ENCODE data around the gene RABGAP1L. TPM values are rescaled to one million over a fixed set of nuclear protein-coding genes. Genes with fewer than 3 reads are reported as not detected.

RABGAP1L gene
- total RNA-seq, 2 experiments from 2014 or later = 59.8 to 67.6 TPM

- intact Hi-C loops (cut with DNase I, micrococcal nuclease) = no loop called here
- H3K27me3 ChIP-seq (ENCODE audit: control insufficient read depth in 1 of 2, insufficient read depth in 2 of 2, low read length in 2 of 2) = no peaks in the 10 kb centered on the region
- no peak overlapping the region for H3K27ac ChIP-seq (ENCODE audit: low read depth in 1 of 2, low read length in 2 of 2)
- TF ChIP-seq, protein P1, sequence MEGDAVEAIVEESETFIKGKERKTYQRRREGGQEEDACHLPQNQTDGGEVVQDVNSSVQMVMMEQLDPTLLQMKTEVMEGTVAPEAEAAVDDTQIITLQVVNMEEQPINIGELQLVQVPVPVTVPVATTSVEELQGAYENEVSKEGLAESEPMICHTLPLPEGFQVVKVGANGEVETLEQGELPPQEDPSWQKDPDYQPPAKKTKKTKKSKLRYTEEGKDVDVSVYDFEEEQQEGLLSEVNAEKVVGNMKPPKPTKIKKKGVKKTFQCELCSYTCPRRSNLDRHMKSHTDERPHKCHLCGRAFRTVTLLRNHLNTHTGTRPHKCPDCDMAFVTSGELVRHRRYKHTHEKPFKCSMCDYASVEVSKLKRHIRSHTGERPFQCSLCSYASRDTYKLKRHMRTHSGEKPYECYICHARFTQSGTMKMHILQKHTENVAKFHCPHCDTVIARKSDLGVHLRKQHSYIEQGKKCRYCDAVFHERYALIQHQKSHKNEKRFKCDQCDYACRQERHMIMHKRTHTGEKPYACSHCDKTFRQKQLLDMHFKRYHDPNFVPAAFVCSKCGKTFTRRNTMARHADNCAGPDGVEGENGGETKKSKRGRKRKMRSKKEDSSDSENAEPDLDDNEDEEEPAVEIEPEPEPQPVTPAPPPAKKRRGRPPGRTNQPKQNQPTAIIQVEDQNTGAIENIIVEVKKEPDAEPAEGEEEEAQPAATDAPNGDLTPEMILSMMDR (IDR thresholded peaks at IDR 0.05) = no peak
- ChIA-PET POLR2A (no interaction called here), CTCF (no interaction called here)
- H3K4me1 Mint-ChIP-seq (ENCODE audit: low read depth) = no peaks in the 10 kb centered on the region
- H3K9me3 ChIP-seq (ENCODE audit: control insufficient read depth in 1 of 2, insufficient read depth in 1 of 2, low read length in 2 of 2) = no peaks in the 10 kb centered on the region
- H3K36me3 ChIP-seq (ENCODE audit: insufficient read depth, low read length) = no peaks in the 10 kb centered on the region
- peaks cover 7% of the 10 kb centered on the region for H3K9me3 Mint-ChIP-seq
- no peak overlapping the region for H3K4me3 ChIP-seq (ENCODE audit: low read length)
- no peaks in the 10 kb centered on the region for H3K4me1 ChIP-seq (ENCODE audit: insufficient read depth, low read length)
- no peak overlapping the region for H3K4me3 Mint-ChIP-seq
- peaks cover 37% of the 10 kb centered on the region for H3K36me3 Mint-ChIP-seq (ENCODE audit: low read depth)
- DNase-seq = no peak
- no peak for ATAC-seq (ENCODE audit: poor library complexity)
- H3K27ac Mint-ChIP-seq = no peak overlapping the region
- no peaks in the 10 kb centered on the region for H3K27me3 Mint-ChIP-seq
Measured at GRCh38 chr1:174660476-174660875, 501.2 kb downstream of the RABGAP1L start.

DNA sequence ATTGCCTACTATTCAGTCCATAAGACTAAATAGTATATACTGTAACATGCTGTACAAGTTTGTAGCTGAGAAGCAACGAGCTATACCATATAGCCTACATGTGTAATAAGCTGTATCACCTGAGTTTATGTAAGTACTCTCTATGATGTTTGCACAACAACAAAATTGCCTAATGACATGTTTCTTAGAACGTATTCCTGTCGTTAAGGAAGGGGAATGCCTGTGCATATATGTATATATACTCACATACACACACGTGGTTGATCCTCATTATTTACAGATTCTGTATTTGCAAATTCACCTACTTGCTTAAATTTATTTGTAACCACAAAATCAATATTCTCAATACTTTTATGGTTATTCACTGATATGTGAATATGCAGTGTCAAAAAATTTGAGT is 504.0 kb downstream of the RABGAP1L start:
- Mint-ChIP-seq H3K36me3 (ENCODE audit: low read depth) (peaks cover 38% of the 10 kb centered on the region), H3K27me3 (no peaks in the 10 kb centered on the region), H3K4me1 (ENCODE audit: low read depth) (no peaks in the 10 kb centered on the region), H3K27ac (no peak overlapping the region), H3K4me3 (no peak overlapping the region), H3K9me3 (peaks cover 6% of the 10 kb centered on the region)
- DNase-seq (no peak), ATAC-seq (ENCODE audit: poor library complexity) (no peak)
- Histone ChIP-seq H3K4me1 (ENCODE audit: insufficient read depth, low read length) (no peaks in the 10 kb centered on the region), H3K9me3 (ENCODE audit: control insufficient read depth in 1 of 2, insufficient read depth in 1 of 2, low read length in 2 of 2) (no peaks in the 10 kb centered on the region), H3K36me3 (ENCODE audit: insufficient read depth, low read length) (no peaks in the 10 kb centered on the region), H3K27me3 (ENCODE audit: control insufficient read depth in 1 of 2, insufficient read depth in 2 of 2, low read length in 2 of 2) (no peaks in the 10 kb centered on the region), H3K4me3 (ENCODE audit: low read length) (no peak overlapping the region), H3K27ac (ENCODE audit: low read depth in 1 of 2, low read length in 2 of 2) (no peak overlapping the region)
- TF ChIP-seq, protein P1 (IDR thresholded peaks at IDR 0.05) = no peak
- intact Hi-C loops (cut with DNase I, micrococcal nuclease) = no loop called here
- POLR2A ChIA-PET = no interaction called here
- CTCF ChIA-PET = no interaction called here

DNA sequence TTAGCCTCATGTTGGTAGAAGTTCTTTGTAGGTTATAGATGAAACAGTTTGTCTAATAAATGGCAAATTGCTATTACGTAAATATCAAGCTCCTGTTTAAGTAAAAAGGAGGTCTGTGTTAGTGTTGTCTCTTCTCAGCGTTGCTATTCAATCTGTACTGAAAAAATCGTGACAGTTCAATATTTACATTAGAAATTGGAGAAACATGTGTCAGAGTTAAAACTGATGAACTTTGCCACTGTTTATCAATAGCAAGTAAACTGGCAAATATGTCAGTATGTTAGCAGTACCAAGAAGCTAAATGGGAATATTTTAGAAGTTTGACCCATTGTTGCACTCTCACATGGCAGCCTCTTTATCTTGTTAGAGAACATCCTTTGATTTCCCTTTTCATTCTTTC is 506.9 kb downstream of the RABGAP1L start:
- no peak overlapping the region for H3K4me3 ChIP-seq (ENCODE audit: low read length)
- no peak overlapping the region for H3K4me3 Mint-ChIP-seq
- H3K4me1 Mint-ChIP-seq (ENCODE audit: low read depth) = no peaks in the 10 kb centered on the region
- CTCF ChIA-PET = no interaction called here
- H3K36me3 Mint-ChIP-seq (ENCODE audit: low read depth) = peaks cover 44% of the 10 kb centered on the region
- H3K27ac Mint-ChIP-seq = no peak overlapping the region
- H3K9me3 ChIP-seq (ENCODE audit: control insufficient read depth in 1 of 2, insufficient read depth in 1 of 2, low read length in 2 of 2) = no peaks in the 10 kb centered on the region
- no peak for ATAC-seq (ENCODE audit: poor library complexity)
- TF ChIP-seq, protein P1 (IDR thresholded peaks at IDR 0.05) = no peak
- DNase-seq = no peak
- H3K27ac ChIP-seq (ENCODE audit: low read depth in 1 of 2, low read length in 2 of 2) = no peak overlapping the region
- no peaks in the 10 kb centered on the region for H3K4me1 ChIP-seq (ENCODE audit: insufficient read depth, low read length)
- no peaks in the 10 kb centered on the region for H3K27me3 Mint-ChIP-seq
- POLR2A ChIA-PET = no interaction called here
- no peaks in the 10 kb centered on the region for H3K36me3 ChIP-seq (ENCODE audit: insufficient read depth, low read length)
- intact Hi-C loops (cut with DNase I, micrococcal nuclease) = no loop called here
- H3K27me3 ChIP-seq (ENCODE audit: control insufficient read depth in 1 of 2, insufficient read depth in 2 of 2, low read length in 2 of 2) = no peaks in the 10 kb centered on the region
- H3K9me3 Mint-ChIP-seq = peaks cover 14% of the 10 kb centered on the region

Measured in CD4-positive, alpha-beta T cell (primary cell).